ENCODE results near the gene TMOD2. TPM values are rescaled to one million over a fixed set of nuclear protein-coding genes. Genes with fewer than 3 reads are reported as not detected.

The TMOD2 gene
- total RNA-seq, 1 experiment from 2014 or later: 3.6 TPM

DNA sequence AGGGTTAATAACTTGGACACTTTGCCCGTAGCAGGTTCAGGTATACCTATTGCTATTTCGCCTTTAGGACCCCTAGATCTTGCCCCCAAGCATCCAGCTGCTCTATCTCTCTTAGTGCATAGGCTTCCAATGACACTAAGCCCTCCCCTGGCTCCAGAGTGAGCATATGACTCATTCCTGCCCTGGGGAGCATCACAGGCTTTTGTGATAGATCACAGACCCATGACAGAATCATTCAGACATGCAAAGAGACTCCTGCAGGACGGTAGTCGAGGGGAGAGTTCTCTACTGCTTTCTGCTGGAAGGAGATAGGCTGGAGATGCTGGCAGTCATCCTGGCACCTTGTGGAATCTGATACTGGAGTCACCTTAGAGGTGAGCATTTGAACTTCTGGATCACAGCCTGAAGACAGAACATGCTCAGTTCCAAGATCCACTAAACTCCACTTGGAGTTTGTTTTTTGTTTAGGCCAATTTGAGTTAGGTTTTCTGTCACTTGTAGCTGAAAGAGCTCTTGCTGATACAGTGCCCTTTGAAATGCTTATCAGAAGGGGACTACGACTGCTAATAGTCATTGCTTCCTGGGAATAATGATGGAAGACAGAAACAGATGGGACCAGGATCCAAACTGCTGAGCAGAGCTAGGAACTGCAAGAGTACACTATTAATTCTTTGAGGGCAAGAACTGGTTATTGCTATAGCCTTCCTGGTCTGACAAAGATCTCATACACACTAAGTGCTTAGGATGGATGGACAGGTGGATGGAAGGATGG lies 24.9 kb upstream of the TMOD2 start:
- TF ChIP-seq, protein P1, sequence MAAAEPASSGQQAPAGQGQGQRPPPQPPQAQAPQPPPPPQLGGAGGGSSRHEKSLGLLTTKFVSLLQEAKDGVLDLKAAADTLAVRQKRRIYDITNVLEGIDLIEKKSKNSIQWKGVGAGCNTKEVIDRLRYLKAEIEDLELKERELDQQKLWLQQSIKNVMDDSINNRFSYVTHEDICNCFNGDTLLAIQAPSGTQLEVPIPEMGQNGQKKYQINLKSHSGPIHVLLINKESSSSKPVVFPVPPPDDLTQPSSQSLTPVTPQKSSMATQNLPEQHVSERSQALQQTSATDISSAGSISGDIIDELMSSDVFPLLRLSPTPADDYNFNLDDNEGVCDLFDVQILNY (CRISPR knock-in tag; IDR thresholded peaks at IDR 0.05): no peak
- TF ChIP-seq JUN (CRISPR knock-in tag; IDR thresholded peaks at IDR 0.05): no peak
- TF ChIP-seq FOXK1 (CRISPR knock-in tag; IDR thresholded peaks at IDR 0.05): no peak
- TF ChIP-seq, protein P2, sequence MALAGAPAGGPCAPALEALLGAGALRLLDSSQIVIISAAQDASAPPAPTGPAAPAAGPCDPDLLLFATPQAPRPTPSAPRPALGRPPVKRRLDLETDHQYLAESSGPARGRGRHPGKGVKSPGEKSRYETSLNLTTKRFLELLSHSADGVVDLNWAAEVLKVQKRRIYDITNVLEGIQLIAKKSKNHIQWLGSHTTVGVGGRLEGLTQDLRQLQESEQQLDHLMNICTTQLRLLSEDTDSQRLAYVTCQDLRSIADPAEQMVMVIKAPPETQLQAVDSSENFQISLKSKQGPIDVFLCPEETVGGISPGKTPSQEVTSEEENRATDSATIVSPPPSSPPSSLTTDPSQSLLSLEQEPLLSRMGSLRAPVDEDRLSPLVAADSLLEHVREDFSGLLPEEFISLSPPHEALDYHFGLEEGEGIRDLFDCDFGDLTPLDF (CRISPR knock-in tag; IDR thresholded peaks at IDR 0.05): no peak
- TF ChIP-seq, protein P3, sequence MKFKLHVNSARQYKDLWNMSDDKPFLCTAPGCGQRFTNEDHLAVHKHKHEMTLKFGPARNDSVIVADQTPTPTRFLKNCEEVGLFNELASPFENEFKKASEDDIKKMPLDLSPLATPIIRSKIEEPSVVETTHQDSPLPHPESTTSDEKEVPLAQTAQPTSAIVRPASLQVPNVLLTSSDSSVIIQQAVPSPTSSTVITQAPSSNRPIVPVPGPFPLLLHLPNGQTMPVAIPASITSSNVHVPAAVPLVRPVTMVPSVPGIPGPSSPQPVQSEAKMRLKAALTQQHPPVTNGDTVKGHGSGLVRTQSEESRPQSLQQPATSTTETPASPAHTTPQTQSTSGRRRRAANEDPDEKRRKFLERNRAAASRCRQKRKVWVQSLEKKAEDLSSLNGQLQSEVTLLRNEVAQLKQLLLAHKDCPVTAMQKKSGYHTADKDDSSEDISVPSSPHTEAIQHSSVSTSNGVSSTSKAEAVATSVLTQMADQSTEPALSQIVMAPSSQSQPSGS (CRISPR knock-in tag; IDR thresholded peaks at IDR 0.05; ENCODE audit: borderline replicate concordance, low read depth): no peak
- no peak for TF ChIP-seq ZNF232 (CRISPR knock-in tag; IDR thresholded peaks at IDR 0.05)
- TF ChIP-seq NR2C2 (CRISPR knock-in tag; IDR thresholded peaks at IDR 0.05): no peak
- peaks cover 40% of the 10 kb centered on the region for H3K4me1 Mint-ChIP-seq
- H3K4me3 Mint-ChIP-seq: 0 out of 2 replicates have a peak overlapping the region, but pooled peaks have one; percentile 7
- ChIA-PET POLR2A (no interaction called here), CTCF (no interaction called here)
- no peaks in the 10 kb centered on the region for H3K27me3 Mint-ChIP-seq (ENCODE audit: low read depth)
- peak overlapping the region; percentile 46 for H3K27ac Mint-ChIP-seq
- no peaks in the 10 kb centered on the region for H3K36me3 Mint-ChIP-seq
- ATAC-seq (peak; percentile 98), DNase-seq (ENCODE audit: low spot score) (peak; percentile 59)
- H3K9me3 Mint-ChIP-seq: no peaks in the 10 kb centered on the region

DNA sequence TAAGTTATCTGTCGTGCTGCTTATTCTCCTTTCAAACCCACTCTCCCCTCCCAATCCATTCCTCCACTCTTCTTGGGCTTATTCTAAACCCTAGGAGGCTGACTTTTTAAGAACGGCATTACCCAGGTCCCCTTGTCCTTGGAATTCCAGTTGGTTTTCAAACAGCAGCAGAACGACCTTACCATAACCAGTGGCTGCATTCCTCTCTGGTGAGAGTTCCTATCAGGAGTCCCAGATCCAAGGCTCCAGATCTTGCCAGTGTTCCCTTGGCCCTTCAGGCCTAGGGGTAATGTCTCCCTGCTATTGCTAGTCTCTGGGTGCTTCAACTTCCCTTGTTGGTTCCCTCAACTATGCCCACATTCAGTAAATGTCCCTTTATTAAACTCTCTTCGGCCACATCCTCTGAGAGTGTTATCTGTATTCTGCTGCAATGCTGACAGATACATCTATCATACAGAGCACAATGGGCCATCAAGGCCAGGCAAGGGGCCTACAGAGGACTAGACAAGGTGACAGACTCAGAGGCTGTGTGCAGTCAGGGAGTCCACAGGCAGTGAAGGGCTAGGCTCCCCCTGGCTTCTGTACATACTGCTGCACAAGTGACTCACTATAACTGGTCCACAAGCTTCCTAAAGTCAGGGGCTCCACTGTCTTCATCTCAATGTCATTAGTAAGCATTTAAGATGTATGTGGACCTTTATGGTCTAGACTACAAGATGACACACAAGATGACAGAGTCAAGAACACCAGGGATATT lies 24.1 kb upstream of the TMOD2 start:
- Mint-ChIP-seq H3K4me3 (no peak overlapping the region), H3K27me3 (ENCODE audit: low read depth) (no peaks in the 10 kb centered on the region), H3K9me3 (no peaks in the 10 kb centered on the region), H3K36me3 (no peaks in the 10 kb centered on the region), H3K27ac (0 out of 2 replicates have a peak overlapping the region, but pooled peaks have one; percentile 46), H3K4me1 (peaks cover 43% of the 10 kb centered on the region)
- ChIA-PET POLR2A (no interaction called here), CTCF (interaction anchor here (1.7 kb wide), 1 partner anchor 77 kb away, joined by 4 read pairs; no protein-coding TSS in a partner anchor)
- TF ChIP-seq GABPB1 (CRISPR knock-in tag; IDR thresholded peaks at IDR 0.05): no peak
- no peak for TF ChIP-seq ZNF121 (CRISPR knock-in tag; IDR thresholded peaks at IDR 0.05)
- TF ChIP-seq GTF2I (CRISPR knock-in tag; conservative IDR thresholded peaks at IDR 0.05): no peak
- TF ChIP-seq, protein P4, sequence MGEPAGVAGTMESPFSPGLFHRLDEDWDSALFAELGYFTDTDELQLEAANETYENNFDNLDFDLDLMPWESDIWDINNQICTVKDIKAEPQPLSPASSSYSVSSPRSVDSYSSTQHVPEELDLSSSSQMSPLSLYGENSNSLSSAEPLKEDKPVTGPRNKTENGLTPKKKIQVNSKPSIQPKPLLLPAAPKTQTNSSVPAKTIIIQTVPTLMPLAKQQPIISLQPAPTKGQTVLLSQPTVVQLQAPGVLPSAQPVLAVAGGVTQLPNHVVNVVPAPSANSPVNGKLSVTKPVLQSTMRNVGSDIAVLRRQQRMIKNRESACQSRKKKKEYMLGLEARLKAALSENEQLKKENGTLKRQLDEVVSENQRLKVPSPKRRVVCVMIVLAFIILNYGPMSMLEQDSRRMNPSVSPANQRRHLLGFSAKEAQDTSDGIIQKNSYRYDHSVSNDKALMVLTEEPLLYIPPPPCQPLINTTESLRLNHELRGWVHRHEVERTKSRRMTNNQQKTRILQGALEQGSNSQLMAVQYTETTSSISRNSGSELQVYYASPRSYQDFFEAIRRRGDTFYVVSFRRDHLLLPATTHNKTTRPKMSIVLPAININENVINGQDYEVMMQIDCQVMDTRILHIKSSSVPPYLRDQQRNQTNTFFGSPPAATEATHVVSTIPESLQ (CRISPR knock-in tag; IDR thresholded peaks at IDR 0.05): no peak
- TF ChIP-seq, protein P5, sequence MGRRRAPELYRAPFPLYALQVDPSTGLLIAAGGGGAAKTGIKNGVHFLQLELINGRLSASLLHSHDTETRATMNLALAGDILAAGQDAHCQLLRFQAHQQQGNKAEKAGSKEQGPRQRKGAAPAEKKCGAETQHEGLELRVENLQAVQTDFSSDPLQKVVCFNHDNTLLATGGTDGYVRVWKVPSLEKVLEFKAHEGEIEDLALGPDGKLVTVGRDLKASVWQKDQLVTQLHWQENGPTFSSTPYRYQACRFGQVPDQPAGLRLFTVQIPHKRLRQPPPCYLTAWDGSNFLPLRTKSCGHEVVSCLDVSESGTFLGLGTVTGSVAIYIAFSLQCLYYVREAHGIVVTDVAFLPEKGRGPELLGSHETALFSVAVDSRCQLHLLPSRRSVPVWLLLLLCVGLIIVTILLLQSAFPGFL (CRISPR knock-in tag; IDR thresholded peaks at IDR 0.05; ENCODE audit: borderline replicate concordance): no peak
- TF ChIP-seq, protein P6, sequence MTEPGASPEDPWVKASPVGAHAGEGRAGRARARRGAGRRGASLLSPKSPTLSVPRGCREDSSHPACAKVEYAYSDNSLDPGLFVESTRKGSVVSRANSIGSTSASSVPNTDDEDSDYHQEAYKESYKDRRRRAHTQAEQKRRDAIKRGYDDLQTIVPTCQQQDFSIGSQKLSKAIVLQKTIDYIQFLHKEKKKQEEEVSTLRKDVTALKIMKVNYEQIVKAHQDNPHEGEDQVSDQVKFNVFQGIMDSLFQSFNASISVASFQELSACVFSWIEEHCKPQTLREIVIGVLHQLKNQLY (CRISPR knock-in tag; IDR thresholded peaks at IDR 0.05): no peak
- TF ChIP-seq, protein P7, sequence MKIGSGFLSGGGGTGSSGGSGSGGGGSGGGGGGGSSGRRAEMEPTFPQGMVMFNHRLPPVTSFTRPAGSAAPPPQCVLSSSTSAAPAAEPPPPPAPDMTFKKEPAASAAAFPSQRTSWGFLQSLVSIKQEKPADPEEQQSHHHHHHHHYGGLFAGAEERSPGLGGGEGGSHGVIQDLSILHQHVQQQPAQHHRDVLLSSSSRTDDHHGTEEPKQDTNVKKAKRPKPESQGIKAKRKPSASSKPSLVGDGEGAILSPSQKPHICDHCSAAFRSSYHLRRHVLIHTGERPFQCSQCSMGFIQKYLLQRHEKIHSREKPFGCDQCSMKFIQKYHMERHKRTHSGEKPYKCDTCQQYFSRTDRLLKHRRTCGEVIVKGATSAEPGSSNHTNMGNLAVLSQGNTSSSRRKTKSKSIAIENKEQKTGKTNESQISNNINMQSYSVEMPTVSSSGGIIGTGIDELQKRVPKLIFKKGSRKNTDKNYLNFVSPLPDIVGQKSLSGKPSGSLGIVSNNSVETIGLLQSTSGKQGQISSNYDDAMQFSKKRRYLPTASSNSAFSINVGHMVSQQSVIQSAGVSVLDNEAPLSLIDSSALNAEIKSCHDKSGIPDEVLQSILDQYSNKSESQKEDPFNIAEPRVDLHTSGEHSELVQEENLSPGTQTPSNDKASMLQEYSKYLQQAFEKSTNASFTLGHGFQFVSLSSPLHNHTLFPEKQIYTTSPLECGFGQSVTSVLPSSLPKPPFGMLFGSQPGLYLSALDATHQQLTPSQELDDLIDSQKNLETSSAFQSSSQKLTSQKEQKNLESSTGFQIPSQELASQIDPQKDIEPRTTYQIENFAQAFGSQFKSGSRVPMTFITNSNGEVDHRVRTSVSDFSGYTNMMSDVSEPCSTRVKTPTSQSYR (CRISPR knock-in tag; IDR thresholded peaks at IDR 0.05): no peak
- TF ChIP-seq, protein P8, sequence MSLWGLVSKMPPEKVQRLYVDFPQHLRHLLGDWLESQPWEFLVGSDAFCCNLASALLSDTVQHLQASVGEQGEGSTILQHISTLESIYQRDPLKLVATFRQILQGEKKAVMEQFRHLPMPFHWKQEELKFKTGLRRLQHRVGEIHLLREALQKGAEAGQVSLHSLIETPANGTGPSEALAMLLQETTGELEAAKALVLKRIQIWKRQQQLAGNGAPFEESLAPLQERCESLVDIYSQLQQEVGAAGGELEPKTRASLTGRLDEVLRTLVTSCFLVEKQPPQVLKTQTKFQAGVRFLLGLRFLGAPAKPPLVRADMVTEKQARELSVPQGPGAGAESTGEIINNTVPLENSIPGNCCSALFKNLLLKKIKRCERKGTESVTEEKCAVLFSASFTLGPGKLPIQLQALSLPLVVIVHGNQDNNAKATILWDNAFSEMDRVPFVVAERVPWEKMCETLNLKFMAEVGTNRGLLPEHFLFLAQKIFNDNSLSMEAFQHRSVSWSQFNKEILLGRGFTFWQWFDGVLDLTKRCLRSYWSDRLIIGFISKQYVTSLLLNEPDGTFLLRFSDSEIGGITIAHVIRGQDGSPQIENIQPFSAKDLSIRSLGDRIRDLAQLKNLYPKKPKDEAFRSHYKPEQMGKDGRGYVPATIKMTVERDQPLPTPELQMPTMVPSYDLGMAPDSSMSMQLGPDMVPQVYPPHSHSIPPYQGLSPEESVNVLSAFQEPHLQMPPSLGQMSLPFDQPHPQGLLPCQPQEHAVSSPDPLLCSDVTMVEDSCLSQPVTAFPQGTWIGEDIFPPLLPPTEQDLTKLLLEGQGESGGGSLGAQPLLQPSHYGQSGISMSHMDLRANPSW (CRISPR knock-in tag; conservative IDR thresholded peaks at IDR 0.05; ENCODE audit: low read depth): no peak
- TF ChIP-seq ZNF416 (CRISPR knock-in tag; IDR thresholded peaks at IDR 0.05): no peak
- DNase-seq (ENCODE audit: low spot score) (no peak), ATAC-seq (no peak)
